Measurements from ENCODE around the gene DIO3.

Gene DIO3

DNA sequence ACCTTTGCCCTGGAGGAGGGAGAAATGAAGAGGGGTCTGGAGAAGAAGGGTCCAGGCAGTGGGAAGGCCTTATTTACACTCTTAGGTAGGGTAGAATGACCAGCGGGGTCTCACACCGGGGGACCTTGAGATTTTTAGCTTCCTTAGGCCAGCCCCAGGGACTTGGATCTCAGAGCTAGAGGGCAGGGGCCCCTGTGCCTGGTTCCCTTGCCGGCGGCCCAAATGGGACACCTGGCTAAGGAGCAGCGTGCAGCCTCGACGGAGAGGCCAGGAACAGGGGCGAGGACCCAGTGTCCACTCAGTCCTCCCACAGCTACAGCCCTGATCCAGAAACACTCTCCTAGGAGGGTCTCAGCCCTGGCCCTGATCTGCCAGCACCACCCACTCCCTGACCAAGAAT is 41.8 kb downstream of the DIO3 start:
- ChIA-PET POLR2A (no interaction called here), CTCF (interaction anchor here (0.9 kb wide), 2 partner anchors 62 to 302 kb away, joined by 3 read pairs; no protein-coding TSS in a partner anchor)
- Histone ChIP-seq H3K4me3 (ENCODE audit: control insufficient read depth in 1 of 7, extremely low read depth in 1 of 7, insufficient read depth in 4 of 7, low read depth in 2 of 7, low read length in 6 of 7) (no peak overlapping the region), H3K9me3 (ENCODE audit: control extremely low read depth in 1 of 5, control insufficient read depth in 4 of 5, insufficient read depth in 2 of 5, low read depth in 1 of 5, low read length in 4 of 5) (peaks cover 0 to under 1% (median 0%) of the 10 kb centered on the region in 5 experiments), H3K36me3 (ENCODE audit: control insufficient read depth in 4 of 4, insufficient read depth in 4 of 4, low read length in 3 of 4) (no peaks in the 10 kb centered on the region), H3K4me1 (ENCODE audit: control extremely low read depth in 1 of 4, control insufficient read depth in 4 of 4, insufficient read depth in 4 of 4, low read length in 3 of 4) (no peaks in the 10 kb centered on the region), H3K27ac (ENCODE audit: insufficient read depth in 1 of 2, low read depth in 1 of 2, low read length in 2 of 2, poor library complexity in 1 of 2, severe bottlenecking in 2 of 2) (no peak overlapping the region), H3K27me3 (replicated peaks in 2 of 5; ENCODE audit: control insufficient read depth in 4 of 5, insufficient read depth in 5 of 5, low read length in 4 of 5) (peaks cover 0 to 15% (median 2%) of the 10 kb centered on the region in 5 experiments)
- no peak for DNase-seq
- WGBS (ENCODE audit: insufficient coverage): 98% methylated on average over 8 of the region's 8 CpGs

GRCh38 chr14:101604228-101604934 is 43.1 kb downstream of the DIO3 start:
- Histone ChIP-seq H3K27ac (ENCODE audit: insufficient read depth in 1 of 2, low read depth in 1 of 2, low read length in 2 of 2, poor library complexity in 1 of 2, severe bottlenecking in 2 of 2) (no peak overlapping the region), H3K9me3 (ENCODE audit: control extremely low read depth in 1 of 5, control insufficient read depth in 4 of 5, insufficient read depth in 2 of 5, low read depth in 1 of 5, low read length in 4 of 5) (no peaks in the 10 kb centered on the region), H3K4me1 (ENCODE audit: control extremely low read depth in 1 of 4, control insufficient read depth in 4 of 4, insufficient read depth in 4 of 4, low read length in 3 of 4) (no peaks in the 10 kb centered on the region), H3K4me3 (ENCODE audit: control insufficient read depth in 1 of 7, extremely low read depth in 1 of 7, insufficient read depth in 4 of 7, low read depth in 2 of 7, low read length in 6 of 7) (no peak overlapping the region), H3K36me3 (ENCODE audit: control insufficient read depth in 4 of 4, insufficient read depth in 4 of 4, low read length in 3 of 4) (no peaks in the 10 kb centered on the region), H3K27me3 (replicated peaks in 2 of 5; ENCODE audit: control insufficient read depth in 4 of 5, insufficient read depth in 5 of 5, low read length in 4 of 5) (peaks cover 0 to 15% (median 4%) of the 10 kb centered on the region in 5 experiments)
- DNase-seq: no peak
- CTCF ChIA-PET: interaction anchor here (0.9 to 1.1 kb wide), 3 partner anchors 10 to 112 kb away, joined by 3 read pairs; no protein-coding TSS in a partner anchor
- POLR2A ChIA-PET: no interaction called here
- 100% methylated on average over 4 of the region's 9 CpGs for WGBS (ENCODE audit: insufficient coverage)

DNA sequence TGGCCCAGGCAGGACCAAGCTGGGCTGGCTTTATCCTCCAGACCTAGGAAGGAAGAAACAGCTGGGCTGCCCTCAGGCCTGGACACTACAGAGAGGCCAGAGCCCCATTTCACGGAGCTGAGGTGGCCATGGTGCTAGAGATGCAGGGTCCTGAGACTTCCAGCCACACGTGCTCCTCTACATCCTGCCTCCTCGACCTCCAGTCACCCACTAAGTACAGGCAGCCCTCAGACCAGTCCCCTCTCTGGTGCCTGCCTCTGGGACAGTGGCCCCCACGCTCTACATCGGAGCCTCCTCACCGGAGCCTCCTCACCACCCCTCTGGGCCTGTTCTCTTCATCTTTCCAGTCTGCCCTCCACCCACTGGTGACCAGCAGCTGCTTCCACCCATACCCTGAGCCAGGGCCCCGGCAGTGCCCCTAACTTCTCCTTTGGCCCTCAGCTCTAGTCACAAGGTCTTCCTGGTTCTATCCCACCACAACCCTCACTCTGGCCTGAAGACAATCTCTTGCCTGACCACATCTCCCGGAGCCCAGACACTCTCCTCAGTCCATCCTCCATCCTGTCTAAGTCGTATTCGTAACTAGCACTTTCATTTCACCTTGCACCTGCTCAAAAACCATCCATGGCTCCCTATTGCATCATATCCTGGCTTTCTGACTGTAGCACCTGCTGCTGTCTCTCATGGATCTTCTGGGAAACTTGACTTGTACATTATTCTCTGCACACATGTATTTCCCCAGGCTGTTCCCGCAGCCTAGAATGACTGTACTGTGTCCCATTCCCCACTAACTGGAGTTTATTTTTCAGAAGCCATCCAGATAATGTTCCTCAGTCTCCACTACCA is 43.9 kb downstream of the DIO3 start:
- Histone ChIP-seq H3K27me3 (replicated peaks in 2 of 5; ENCODE audit: control insufficient read depth in 4 of 5, insufficient read depth in 5 of 5, low read length in 4 of 5) (peaks cover 0 to 17% (median 4%) of the 10 kb centered on the region in 5 experiments), H3K27ac (ENCODE audit: insufficient read depth in 1 of 2, low read depth in 1 of 2, low read length in 2 of 2, poor library complexity in 1 of 2, severe bottlenecking in 2 of 2) (no peak overlapping the region), H3K9me3 (ENCODE audit: control extremely low read depth in 1 of 5, control insufficient read depth in 4 of 5, insufficient read depth in 2 of 5, low read depth in 1 of 5, low read length in 4 of 5) (no peaks in the 10 kb centered on the region), H3K4me1 (ENCODE audit: control extremely low read depth in 1 of 4, control insufficient read depth in 4 of 4, insufficient read depth in 4 of 4, low read length in 3 of 4) (no peaks in the 10 kb centered on the region), H3K4me3 (ENCODE audit: control insufficient read depth in 1 of 7, extremely low read depth in 1 of 7, insufficient read depth in 4 of 7, low read depth in 2 of 7, low read length in 6 of 7) (no peak overlapping the region), H3K36me3 (ENCODE audit: control insufficient read depth in 4 of 4, insufficient read depth in 4 of 4, low read length in 3 of 4) (no peaks in the 10 kb centered on the region)
- no peak for DNase-seq
- WGBS (ENCODE audit: insufficient coverage): 89% methylated on average over 10 of the region's 11 CpGs
- CTCF ChIA-PET: interaction anchor here (0.9 to 1.1 kb wide), 2 partner anchors 9 to 113 kb away, joined by 3 read pairs; no protein-coding TSS in a partner anchor
- POLR2A ChIA-PET: no interaction called here

DNA sequence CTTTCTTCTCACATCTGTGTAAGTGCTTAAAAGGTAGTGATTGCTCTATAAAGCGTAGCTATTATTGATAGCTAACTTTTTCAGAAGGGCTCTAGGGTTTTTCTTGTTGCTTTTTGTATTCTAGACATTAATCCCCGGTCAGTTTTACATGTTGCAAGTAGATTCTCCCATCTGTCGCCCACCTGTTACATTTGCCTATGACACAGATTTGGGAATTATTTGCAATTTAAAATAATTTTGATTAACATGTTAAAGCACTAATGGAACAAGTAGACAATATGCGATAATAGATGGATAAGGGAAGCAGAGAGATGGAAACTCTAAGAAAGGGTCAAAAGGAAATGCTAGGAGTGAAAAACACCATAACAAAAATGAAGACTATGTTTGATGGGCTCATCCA is 44.5 kb downstream of the DIO3 start:
- Histone ChIP-seq H3K4me3 (ENCODE audit: control insufficient read depth in 1 of 7, extremely low read depth in 1 of 7, insufficient read depth in 4 of 7, low read depth in 2 of 7, low read length in 6 of 7) (no peak overlapping the region), H3K27ac (ENCODE audit: insufficient read depth in 1 of 2, low read depth in 1 of 2, low read length in 2 of 2, poor library complexity in 1 of 2, severe bottlenecking in 2 of 2) (no peak overlapping the region), H3K36me3 (ENCODE audit: control insufficient read depth in 4 of 4, insufficient read depth in 4 of 4, low read length in 3 of 4) (no peaks in the 10 kb centered on the region), H3K27me3 (replicated peaks in 2 of 5; ENCODE audit: control insufficient read depth in 4 of 5, insufficient read depth in 5 of 5, low read length in 4 of 5) (peaks cover 0 to 17% (median 4%) of the 10 kb centered on the region in 5 experiments), H3K9me3 (ENCODE audit: control extremely low read depth in 1 of 5, control insufficient read depth in 4 of 5, insufficient read depth in 2 of 5, low read depth in 1 of 5, low read length in 4 of 5) (no peaks in the 10 kb centered on the region), H3K4me1 (ENCODE audit: control extremely low read depth in 1 of 4, control insufficient read depth in 4 of 4, insufficient read depth in 4 of 4, low read length in 3 of 4) (no peaks in the 10 kb centered on the region)
- DNase-seq: no peak
- WGBS (ENCODE audit: insufficient coverage): 100% methylated on average over 3 of the region's 4 CpGs
- ChIA-PET CTCF (no interaction called here), POLR2A (no interaction called here)

Measured in common myeloid progenitor, CD34-positive (primary cell).